Measurements from ENCODE around the gene KRTAP9-8. TPM values are rescaled to one million over a fixed set of nuclear protein-coding genes. Genes with fewer than 3 reads are reported as not detected.

KRTAP9-8 gene
- total and polyA plus RNA-seq, 8 donors, result not detected

DNA sequence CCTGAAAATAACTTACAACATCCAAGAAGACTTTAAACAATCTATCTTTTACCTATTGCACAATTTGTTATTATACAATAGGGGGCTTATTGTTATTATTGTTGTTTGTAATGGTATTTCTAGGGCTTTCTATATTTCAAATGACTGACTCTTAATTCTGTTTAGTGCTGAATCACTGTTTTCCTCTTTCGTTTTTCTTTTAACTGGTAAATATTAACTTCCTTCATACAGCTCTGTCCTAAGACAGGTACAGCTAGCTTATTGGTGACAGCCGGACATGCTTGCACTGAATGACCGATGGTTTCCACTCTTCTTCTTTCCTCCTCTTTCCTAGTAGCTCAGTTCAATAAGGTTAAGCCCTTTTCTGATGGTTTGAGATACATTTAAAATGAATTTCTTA, 49.3 kb downstream of the KRTAP9-8 start:
- WGBS, 2 donors, result 36 to 47% methylated on average over 3 of the region's 3 CpGs
- H3K4me1 ChIP-seq, result no peaks in the 10 kb centered on the region
- FAIRE-seq (no peak), ATAC-seq (no peak), DNase-seq (no peak)
- H3K27me3 ChIP-seq, result no peaks in the 10 kb centered on the region
- TF ChIP-seq, protein P1, sequence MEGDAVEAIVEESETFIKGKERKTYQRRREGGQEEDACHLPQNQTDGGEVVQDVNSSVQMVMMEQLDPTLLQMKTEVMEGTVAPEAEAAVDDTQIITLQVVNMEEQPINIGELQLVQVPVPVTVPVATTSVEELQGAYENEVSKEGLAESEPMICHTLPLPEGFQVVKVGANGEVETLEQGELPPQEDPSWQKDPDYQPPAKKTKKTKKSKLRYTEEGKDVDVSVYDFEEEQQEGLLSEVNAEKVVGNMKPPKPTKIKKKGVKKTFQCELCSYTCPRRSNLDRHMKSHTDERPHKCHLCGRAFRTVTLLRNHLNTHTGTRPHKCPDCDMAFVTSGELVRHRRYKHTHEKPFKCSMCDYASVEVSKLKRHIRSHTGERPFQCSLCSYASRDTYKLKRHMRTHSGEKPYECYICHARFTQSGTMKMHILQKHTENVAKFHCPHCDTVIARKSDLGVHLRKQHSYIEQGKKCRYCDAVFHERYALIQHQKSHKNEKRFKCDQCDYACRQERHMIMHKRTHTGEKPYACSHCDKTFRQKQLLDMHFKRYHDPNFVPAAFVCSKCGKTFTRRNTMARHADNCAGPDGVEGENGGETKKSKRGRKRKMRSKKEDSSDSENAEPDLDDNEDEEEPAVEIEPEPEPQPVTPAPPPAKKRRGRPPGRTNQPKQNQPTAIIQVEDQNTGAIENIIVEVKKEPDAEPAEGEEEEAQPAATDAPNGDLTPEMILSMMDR (IDR thresholded peaks at IDR 0.05), result no peak
- no peaks in the 10 kb centered on the region for H3K9me3 ChIP-seq
- H3K36me3 ChIP-seq, result no peaks in the 10 kb centered on the region
- no peak overlapping the region for H3K4me3 ChIP-seq
- intact Hi-C loops (cut with DNase I), result no loop called here
- no peak overlapping the region for H3K27ac ChIP-seq

Other genes with a start within 250 kb of the KRTAP9-8 start
Only the 30 nearest of the 41 such genes appear.
- not detected for gene KRTAP2-2, start 182.8 kb upstream of the KRTAP9-8 start, total RNA-seq
- not detected for gene KRTAP2-2, start 182.8 kb upstream of the KRTAP9-8 start, polyA plus RNA-seq
- not detected for gene KRTAP2-3, start 177.9 kb upstream of the KRTAP9-8 start, total RNA-seq
- not detected for gene KRTAP2-3, start 177.9 kb upstream of the KRTAP9-8 start, polyA plus RNA-seq
- not detected for gene KRTAP2-4, start 172.1 kb upstream of the KRTAP9-8 start, total RNA-seq
- not detected for gene KRTAP2-4, start 172.1 kb upstream of the KRTAP9-8 start, polyA plus RNA-seq
- not detected for gene KRTAP4-7, start 153.8 kb upstream of the KRTAP9-8 start, total RNA-seq
- not detected for gene KRTAP4-7, start 153.8 kb upstream of the KRTAP9-8 start, polyA plus RNA-seq
- gene KRTAP4-8, start 139.9 kb upstream of the KRTAP9-8 start, total RNA-seq, result not detected
- gene KRTAP4-8, start 139.9 kb upstream of the KRTAP9-8 start, polyA plus RNA-seq, result not detected
- not detected for gene KRTAP4-16, start 135.8 kb upstream of the KRTAP9-8 start, total RNA-seq
- not detected for gene KRTAP4-16, start 135.8 kb upstream of the KRTAP9-8 start, polyA plus RNA-seq
- not detected for gene KRTAP4-9, start 132.6 kb upstream of the KRTAP9-8 start, total RNA-seq
- gene KRTAP4-9, start 132.6 kb upstream of the KRTAP9-8 start, polyA plus RNA-seq, result not detected
- gene KRTAP4-11, start 119.6 kb upstream of the KRTAP9-8 start, total RNA-seq, result not detected
- gene KRTAP4-11, start 119.6 kb upstream of the KRTAP9-8 start, polyA plus RNA-seq, result not detected
- gene KRTAP4-12, start 113.8 kb upstream of the KRTAP9-8 start, total RNA-seq, result not detected
- gene KRTAP4-12, start 113.8 kb upstream of the KRTAP9-8 start, polyA plus RNA-seq, result not detected
- not detected for gene KRTAP4-6, start 97.5 kb upstream of the KRTAP9-8 start, total RNA-seq
- gene KRTAP4-6, start 97.5 kb upstream of the KRTAP9-8 start, polyA plus RNA-seq, result not detected
- not detected for gene KRTAP4-5, start 88.2 kb upstream of the KRTAP9-8 start, total RNA-seq
- not detected for gene KRTAP4-5, start 88.2 kb upstream of the KRTAP9-8 start, polyA plus RNA-seq
- not detected for gene KRTAP4-4, start 77.3 kb upstream of the KRTAP9-8 start, total RNA-seq
- not detected for gene KRTAP4-4, start 77.3 kb upstream of the KRTAP9-8 start, polyA plus RNA-seq
- not detected for gene KRTAP4-3, start 69.8 kb upstream of the KRTAP9-8 start, total RNA-seq
- gene KRTAP4-3, start 69.8 kb upstream of the KRTAP9-8 start, polyA plus RNA-seq, result not detected
- gene KRTAP4-2, start 59.8 kb upstream of the KRTAP9-8 start, total RNA-seq, result not detected
- not detected for gene KRTAP4-2, start 59.8 kb upstream of the KRTAP9-8 start, polyA plus RNA-seq
- gene KRTAP4-1, start 53.1 kb upstream of the KRTAP9-8 start, total RNA-seq, result not detected
- not detected for gene KRTAP4-1, start 53.1 kb upstream of the KRTAP9-8 start, polyA plus RNA-seq
- gene KRTAP9-1, start 48.1 kb upstream of the KRTAP9-8 start, total RNA-seq, result not detected
- gene KRTAP9-1, start 48.1 kb upstream of the KRTAP9-8 start, polyA plus RNA-seq, result not detected
- gene KRTAP9-2, start 11.4 kb upstream of the KRTAP9-8 start, total RNA-seq, result not detected
- gene KRTAP9-2, start 11.4 kb upstream of the KRTAP9-8 start, polyA plus RNA-seq, result not detected
- gene KRTAP9-3, start 5.5 kb upstream of the KRTAP9-8 start, total RNA-seq, result not detected
- gene KRTAP9-3, start 5.5 kb upstream of the KRTAP9-8 start, polyA plus RNA-seq, result not detected
- gene KRTAP9-4, start 11.7 kb downstream of the KRTAP9-8 start, total RNA-seq, result not detected
- not detected for gene KRTAP9-4, start 11.7 kb downstream of the KRTAP9-8 start, polyA plus RNA-seq
- not detected for gene KRTAP9-9, start 17.4 kb downstream of the KRTAP9-8 start, total RNA-seq
- not detected for gene KRTAP9-9, start 17.4 kb downstream of the KRTAP9-8 start, polyA plus RNA-seq
- not detected for gene KRTAP9-6, start 27.4 kb downstream of the KRTAP9-8 start, total RNA-seq
- gene KRTAP9-6, start 27.4 kb downstream of the KRTAP9-8 start, polyA plus RNA-seq, result not detected
- gene KRTAP9-7, start 37.7 kb downstream of the KRTAP9-8 start, total RNA-seq, result not detected
- not detected for gene KRTAP9-7, start 37.7 kb downstream of the KRTAP9-8 start, polyA plus RNA-seq
- gene KRTAP29-1, start 64.9 kb downstream of the KRTAP9-8 start, total RNA-seq, result not detected
- gene KRTAP29-1, start 64.9 kb downstream of the KRTAP9-8 start, polyA plus RNA-seq, result not detected
- not detected for gene KRTAP16-1, start 71.3 kb downstream of the KRTAP9-8 start, total RNA-seq
- not detected for gene KRTAP16-1, start 71.3 kb downstream of the KRTAP9-8 start, polyA plus RNA-seq
- gene KRTAP17-1, start 77.7 kb downstream of the KRTAP9-8 start, total RNA-seq, result not detected
- not detected for gene KRTAP17-1, start 77.7 kb downstream of the KRTAP9-8 start, polyA plus RNA-seq
- not detected for gene KRT33A, start 112.8 kb downstream of the KRTAP9-8 start, total RNA-seq
- not detected for gene KRT33A, start 112.8 kb downstream of the KRTAP9-8 start, polyA plus RNA-seq
- not detected for gene KRT33B, start 131.8 kb downstream of the KRTAP9-8 start, total RNA-seq
- gene KRT33B, start 131.8 kb downstream of the KRTAP9-8 start, polyA plus RNA-seq, result not detected
- not detected for gene KRT34, start 144.3 kb downstream of the KRTAP9-8 start, total RNA-seq
- not detected for gene KRT34, start 144.3 kb downstream of the KRTAP9-8 start, polyA plus RNA-seq
- not detected for gene KRT31, start 159.6 kb downstream of the KRTAP9-8 start, total RNA-seq
- gene KRT31, start 159.6 kb downstream of the KRTAP9-8 start, polyA plus RNA-seq, result not detected
- not detected for gene KRT37, start 186.6 kb downstream of the KRTAP9-8 start, total RNA-seq
- not detected for gene KRT37, start 186.6 kb downstream of the KRTAP9-8 start, polyA plus RNA-seq